Measurements from ENCODE around the gene CHD6. TPM values are rescaled to one million over a fixed set of nuclear protein-coding genes. Genes with fewer than 3 reads are reported as not detected.

CHD6 gene, protein sequence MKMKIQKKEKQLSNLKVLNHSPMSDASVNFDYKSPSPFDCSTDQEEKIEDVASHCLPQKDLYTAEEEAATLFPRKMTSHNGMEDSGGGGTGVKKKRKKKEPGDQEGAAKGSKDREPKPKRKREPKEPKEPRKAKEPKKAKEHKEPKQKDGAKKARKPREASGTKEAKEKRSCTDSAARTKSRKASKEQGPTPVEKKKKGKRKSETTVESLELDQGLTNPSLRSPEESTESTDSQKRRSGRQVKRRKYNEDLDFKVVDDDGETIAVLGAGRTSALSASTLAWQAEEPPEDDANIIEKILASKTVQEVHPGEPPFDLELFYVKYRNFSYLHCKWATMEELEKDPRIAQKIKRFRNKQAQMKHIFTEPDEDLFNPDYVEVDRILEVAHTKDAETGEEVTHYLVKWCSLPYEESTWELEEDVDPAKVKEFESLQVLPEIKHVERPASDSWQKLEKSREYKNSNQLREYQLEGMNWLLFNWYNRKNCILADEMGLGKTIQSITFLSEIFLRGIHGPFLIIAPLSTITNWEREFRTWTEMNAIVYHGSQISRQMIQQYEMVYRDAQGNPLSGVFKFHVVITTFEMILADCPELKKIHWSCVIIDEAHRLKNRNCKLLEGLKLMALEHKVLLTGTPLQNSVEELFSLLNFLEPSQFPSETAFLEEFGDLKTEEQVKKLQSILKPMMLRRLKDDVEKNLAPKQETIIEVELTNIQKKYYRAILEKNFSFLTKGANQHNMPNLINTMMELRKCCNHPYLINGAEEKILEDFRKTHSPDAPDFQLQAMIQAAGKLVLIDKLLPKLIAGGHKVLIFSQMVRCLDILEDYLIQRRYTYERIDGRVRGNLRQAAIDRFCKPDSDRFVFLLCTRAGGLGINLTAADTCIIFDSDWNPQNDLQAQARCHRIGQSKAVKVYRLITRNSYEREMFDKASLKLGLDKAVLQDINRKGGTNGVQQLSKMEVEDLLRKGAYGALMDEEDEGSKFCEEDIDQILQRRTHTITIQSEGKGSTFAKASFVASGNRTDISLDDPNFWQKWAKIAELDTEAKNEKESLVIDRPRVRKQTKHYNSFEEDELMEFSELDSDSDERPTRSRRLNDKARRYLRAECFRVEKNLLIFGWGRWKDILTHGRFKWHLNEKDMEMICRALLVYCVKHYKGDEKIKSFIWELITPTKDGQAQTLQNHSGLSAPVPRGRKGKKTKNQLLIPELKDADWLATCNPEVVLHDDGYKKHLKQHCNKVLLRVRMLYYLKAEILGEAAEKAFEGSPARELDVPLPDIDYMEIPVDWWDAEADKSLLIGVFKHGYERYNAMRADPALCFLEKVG (N-terminal part only)
- 10 to 100 TPM in 11 of 12 donors, not detected in 1; 18.6 to 47.8 (median 24.7) TPM for polyA plus RNA-seq (ENCODE audit: insufficient read length in 12 of 12)
- long read RNA-seq, donor 1, transcript CHD6-208 (3 exons, 2,829 nt) = major isoform, 10 of 12 reads
- long read RNA-seq, donor 1, partial matches to known transcripts = 0 of 12 reads
- long read RNA-seq, donor 1, other reads (novel, unspliced or antisense) = 0 of 12 reads
- long read RNA-seq, donor 2, transcript CHD6-208 (3 exons, 2,829 nt) = major isoform, 7 of 8 reads
- long read RNA-seq, donor 2, partial matches to known transcripts = 0 of 8 reads
- long read RNA-seq, donor 2, other reads (novel, unspliced or antisense) = 0 of 8 reads
- long read RNA-seq, donor 3, partial matches to known transcripts = 0 of 2 reads
- long read RNA-seq, donor 3, other reads (novel, unspliced or antisense) = 0 of 2 reads
- long read RNA-seq, donor 4, partial matches to known transcripts = 0 of 2 reads
- long read RNA-seq, donor 4, other reads (novel, unspliced or antisense) = 0 of 2 reads
- long read RNA-seq, donor 5, partial matches to known transcripts = 7 of 10 reads
- long read RNA-seq, donor 5, other reads (novel, unspliced or antisense) = 0 of 10 reads
- long read RNA-seq, donor 6, full-length matches to known transcripts = 3 of 3 reads
- long read RNA-seq, donor 6, partial matches to known transcripts = 0 of 3 reads
- long read RNA-seq, donor 6, other reads (novel, unspliced or antisense) = 0 of 3 reads
- long read RNA-seq, donor 7 = 0 reads
- long read RNA-seq, donor 8, partial matches to known transcripts = 14 of 18 reads
- long read RNA-seq, donor 8, other reads (novel, unspliced or antisense) = 0 of 18 reads
- long read RNA-seq, donor 9, partial matches to known transcripts = 0 of 1 reads
- long read RNA-seq, donor 9, other reads (novel, unspliced or antisense) = 0 of 1 reads
- long read RNA-seq, donor 10, partial matches to known transcripts = 0 of 2 reads
- long read RNA-seq, donor 10, other reads (novel, unspliced or antisense) = 0 of 2 reads
- long read RNA-seq, donor 11, partial matches to known transcripts = 0 of 3 reads
- long read RNA-seq, donor 11, other reads (novel, unspliced or antisense) = 0 of 3 reads

DNA sequence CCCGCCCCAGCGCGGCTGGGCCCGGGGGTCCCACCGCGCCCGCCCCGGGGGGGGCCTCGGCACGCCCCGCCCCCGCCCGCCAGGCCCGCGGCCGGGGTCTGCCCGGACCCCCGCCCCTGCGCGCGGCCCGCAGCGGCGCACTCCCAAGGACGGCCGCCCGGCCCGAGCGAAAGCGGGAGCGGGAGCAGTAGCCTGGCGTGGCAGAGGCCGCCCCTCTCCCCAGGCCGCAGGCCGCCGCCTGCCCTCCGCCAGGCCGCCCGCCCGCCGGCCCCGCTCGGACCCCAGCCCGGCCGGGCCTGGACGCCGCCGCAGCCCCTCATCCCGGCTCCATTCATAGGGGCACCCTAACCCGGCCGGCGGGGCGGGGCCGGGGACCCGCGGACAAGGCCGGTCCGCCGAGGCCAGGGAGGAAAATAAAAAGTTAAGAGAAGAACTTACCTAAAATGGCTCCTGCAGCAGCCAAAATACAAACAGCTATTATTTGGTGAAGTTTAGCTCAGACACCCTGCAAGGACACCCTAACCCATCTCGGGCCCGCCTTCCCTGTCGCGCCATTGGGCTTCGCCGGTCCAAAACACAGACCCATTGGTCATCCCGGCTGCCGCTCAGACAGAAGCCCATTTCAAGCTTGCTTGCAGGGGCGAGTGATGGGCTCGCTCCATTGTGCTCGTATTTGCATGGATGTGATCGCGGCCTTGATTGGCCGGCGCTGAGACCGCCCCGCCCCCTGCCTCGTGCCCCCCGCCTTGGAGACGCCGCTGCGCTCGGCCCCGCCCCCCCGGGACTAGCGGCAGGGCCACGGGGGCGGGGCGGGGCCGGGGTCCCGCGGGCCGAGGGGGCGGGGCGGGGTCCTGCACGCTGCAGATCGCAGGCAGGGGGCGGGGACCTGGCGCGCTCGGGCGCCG lies at the start of gene CHD6:
Gene CHD6 (minus strand): TSS at position 476 of the 905 bp plus-strand sequence. CDS start 67,040 bp downstream, outside the sequence.
- peak; percentile 99 for DNase-seq

DNA sequence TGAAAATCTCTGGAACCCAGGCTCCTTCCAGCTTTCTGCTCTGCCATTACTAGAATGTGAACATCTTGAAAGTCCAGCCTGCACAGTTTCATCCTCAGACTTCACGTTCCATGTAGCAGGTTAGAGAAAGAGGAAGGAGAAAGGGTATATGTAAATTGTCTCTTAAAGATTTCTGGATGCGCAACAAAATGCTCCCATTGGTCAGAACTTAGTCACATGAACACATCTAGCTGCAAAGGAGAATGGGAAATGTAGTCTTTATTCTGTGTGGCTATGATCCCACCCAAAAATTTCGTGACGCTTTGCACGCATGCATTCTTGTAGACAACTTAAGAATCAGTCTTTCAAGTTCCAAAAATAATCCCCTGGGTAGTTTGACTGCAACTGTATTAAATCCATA lies 46.4 kb upstream of the CHD6 start:
- no peak for DNase-seq

DNA sequence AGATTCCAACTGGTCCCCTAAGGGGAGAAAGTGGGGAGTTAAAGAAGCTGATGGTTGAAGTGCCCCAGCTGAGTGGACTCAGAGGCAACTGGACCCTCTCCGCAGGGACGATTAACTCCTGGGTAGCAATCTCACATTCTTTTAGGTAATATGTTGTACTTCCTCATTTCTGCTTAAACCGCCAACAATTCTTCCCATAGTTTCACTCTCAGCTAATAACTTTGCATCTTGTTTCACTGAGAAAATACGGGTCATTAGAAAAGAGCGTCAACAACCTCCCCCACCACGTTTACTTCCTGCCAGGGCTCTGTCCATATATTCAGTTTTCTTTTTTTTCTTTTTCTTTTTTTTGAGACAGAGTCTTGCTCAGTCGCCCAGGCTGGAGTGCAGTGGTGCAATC lies 39.5 kb upstream of the CHD6 start:
- DNase-seq = no peak

GRCh38 chr20:41655962-41656618 lies 37.9 kb upstream of the CHD6 start:
- DNase-seq = no peak

DNA sequence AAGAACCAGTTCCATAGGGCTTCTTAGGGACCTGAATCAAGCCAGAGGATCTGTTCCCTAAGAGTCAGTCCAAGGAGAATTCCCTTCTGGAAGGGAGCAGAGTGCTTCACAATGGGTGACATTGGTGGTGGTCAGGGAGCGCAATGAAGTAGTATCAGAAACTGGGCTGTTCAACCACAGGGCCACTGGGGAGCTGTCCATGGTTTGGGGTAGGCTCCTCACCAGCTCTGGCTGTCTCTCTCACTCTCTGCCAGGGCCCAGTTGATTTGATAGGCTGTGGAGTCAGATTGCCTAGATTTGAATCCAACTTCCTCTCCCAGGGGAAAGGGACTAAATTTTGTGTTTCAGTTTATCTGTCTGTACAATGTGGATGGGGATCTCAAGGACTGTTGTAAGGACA lies 36.7 kb upstream of the CHD6 start:
- no peak for DNase-seq

DNA sequence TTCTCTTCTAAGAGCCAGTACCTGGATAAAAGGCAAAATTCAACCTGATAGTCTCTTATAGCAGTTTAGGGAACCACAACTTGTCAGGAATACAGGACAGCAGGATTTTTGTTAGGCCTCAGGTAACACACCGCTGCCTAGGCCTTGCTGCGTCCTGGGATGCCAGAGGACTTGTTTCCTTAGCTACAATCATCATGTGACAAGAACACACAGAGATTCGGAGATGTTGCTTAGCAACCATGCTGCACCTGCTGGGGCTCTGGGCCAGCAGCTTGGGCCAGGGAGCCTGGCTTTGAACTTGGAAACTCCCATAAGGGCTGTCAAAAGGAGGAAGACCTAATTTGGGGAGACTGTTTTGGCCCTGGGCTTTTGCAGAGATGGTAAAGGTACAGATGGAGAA lies 36.1 kb upstream of the CHD6 start:
- no peak for DNase-seq

- no peak for DNase-seq
Measured at GRCh38 chr20:41650231-41650948, 32.2 kb upstream of the CHD6 start.

GRCh38 chr20:41649489-41649888 lies 31.3 kb upstream of the CHD6 start:
- no peak for DNase-seq

GRCh38 chr20:41645372-41645771 lies 27.2 kb upstream of the CHD6 start:
- DNase-seq = no peak

DNA sequence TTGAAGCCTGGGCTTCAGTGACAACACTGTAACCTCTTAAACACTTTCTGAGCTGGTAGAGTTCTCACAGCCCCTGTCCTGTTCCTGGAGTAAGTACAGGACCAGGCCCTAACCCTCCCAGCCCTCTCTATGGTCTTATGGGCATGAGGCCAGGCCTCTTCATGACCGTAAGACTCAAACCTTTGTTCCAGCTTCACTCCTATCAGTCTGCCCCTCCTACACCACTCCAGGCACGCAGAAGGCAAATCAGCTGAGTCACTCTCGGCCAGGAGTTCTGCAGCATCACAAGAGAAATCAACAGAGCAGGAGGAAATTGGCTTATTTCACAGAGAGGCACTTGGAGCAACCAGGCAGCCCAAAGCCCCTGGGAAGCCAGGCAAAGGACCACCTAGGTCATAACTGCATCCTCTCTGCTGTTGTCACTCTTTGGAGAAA lies 25.3 kb upstream of the CHD6 start:
- DNase-seq = no peak

- DNase-seq = no peak
Measured at GRCh38 chr20:41639630-41640029, 21.5 kb upstream of the CHD6 start.

GRCh38 chr20:41638456-41638855 lies 20.3 kb upstream of the CHD6 start:
- no peak for DNase-seq

DNA sequence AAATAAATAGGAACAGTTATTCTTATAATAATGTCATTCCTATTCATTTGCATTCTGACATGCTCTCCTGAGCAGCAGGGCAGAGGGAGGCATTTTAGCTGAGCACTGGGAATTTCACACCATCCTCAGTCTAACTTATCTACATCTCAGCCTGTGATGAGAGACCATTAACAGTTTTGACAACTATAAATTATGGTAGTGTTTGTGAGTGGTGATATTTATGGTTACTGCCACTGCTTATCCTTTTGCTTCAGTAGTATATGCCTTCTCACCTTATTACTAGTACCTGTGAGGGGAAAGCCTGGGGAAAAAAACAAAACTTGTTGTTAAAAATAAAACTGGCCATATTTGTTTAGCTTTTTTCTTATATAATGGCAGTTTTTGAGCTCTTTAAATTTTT lies 17.0 kb upstream of the CHD6 start:
- no peak for DNase-seq

DNA sequence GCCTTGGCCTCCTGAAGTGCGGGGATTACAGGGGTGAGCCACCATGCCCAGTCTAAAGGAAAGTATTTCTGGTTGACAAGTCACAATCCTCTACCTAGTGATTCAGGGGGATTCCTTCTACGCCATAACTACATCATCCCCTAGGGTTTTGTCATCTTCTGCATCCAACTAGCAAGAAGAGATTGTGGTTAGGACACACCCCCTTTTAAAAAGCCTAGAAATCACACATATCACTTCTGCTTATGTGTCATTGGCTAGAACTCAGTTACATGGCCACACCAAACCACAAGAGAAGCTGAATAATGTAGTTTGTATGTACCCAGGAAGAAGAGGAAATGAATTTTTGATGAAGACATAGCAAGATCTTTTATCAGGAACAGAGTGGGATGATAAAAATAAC lies 14.7 kb upstream of the CHD6 start:
- DNase-seq = no peak

GRCh38 chr20:41631826-41632225 lies 13.6 kb upstream of the CHD6 start:
- DNase-seq = no peak

- no peak for DNase-seq
Measured at GRCh38 chr20:41630846-41631245, 12.7 kb upstream of the CHD6 start.

DNA sequence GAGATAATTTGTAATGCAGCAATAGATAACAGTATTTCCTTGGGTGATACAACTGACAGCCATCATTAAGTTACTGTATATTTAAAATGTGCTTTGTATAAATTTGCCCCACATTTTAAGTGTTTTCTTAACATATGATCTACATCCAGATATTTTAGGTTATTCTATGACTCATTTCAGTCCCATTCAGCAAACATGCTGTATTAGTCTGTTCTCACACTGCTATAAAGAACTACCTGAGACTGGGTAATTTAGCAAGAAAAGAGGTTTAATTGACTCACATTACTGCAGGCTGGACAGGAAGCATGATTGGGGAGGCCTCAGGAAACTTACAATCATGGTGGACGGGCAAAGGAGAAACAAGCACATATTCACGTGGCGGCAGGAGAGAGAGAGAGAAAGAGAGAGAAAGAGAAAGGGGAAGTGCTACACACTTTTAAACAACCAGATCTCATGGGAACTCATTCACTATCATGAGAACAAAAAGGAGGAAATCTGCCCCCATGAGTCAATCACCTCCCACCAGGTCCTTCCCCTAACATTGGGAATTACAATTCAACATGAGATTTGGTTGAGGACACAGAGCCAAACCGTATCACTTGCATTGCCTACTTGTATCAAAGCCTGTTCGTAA lies 9.6 kb upstream of the CHD6 start:
- no peak for DNase-seq
